ENCODE measurements around the gene RTCA. TPM values are rescaled to one million over a fixed set of nuclear protein-coding genes. Genes with fewer than 3 reads are reported as not detected.

RTCA gene
- total RNA-seq, 2 experiments from 2014 or later, result 67.5 to 68.2 TPM

DNA sequence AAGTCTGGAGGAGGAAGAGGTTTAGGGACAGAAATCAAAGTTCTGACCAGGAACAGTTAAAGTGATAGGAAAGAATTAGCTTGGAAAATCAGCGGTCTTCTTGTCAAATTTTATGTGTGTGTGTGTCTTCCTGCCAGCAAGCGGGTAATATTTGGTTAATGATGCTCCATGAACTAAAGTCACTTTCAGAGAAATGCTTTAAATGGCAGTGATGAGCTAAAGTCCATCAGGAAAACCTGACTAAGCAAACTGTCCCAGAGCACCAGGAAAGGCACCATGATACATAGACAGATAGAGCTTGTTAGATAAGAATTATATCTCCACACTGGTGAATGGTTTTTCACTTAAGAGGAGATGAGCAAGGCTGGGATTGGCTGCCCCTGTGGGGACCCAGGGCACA is 76.3 kb downstream of the RTCA start:
- Mint-ChIP-seq H3K4me3 (no peak overlapping the region), H3K4me1 (no peaks in the 10 kb centered on the region), H3K27ac (no peak overlapping the region), H3K9me3 (no peaks in the 10 kb centered on the region), H3K27me3 (peaks cover 8% of the 10 kb centered on the region), H3K36me3 (ENCODE audit: low read depth) (no peaks in the 10 kb centered on the region)
- CTCF ChIA-PET, result no interaction called here
- POLR2A ChIA-PET, result interaction anchor here (0.9 to 1.3 kb wide), 3 partner anchors 10 to 98 kb away, joined by 3 to 4 read pairs (median 3); partner anchors contain the start of gene CDC14A
- DNase-seq, result no peak

Other genes with a start within 250 kb of the RTCA start
- gene SASS6, start 133.3 kb upstream of the RTCA start, total RNA-seq, result 10 to 100 TPM; 13.2 to 13.3 TPM
- 10 to 100 TPM; 13.9 to 15.4 TPM for gene TRMT13, start 133.1 kb upstream of the RTCA start, total RNA-seq
- gene LRRC39, start 88.0 kb upstream of the RTCA start, total RNA-seq, result under 1 TPM; 0.53 to 0.60 TPM
- 10 to 100 TPM; 12.1 to 12.9 TPM for gene DBT, start 16.4 kb upstream of the RTCA start, total RNA-seq
- gene CDC14A, start 86.3 kb downstream of the RTCA start, total RNA-seq, result 10 to 100 TPM; 41.8 to 44.9 TPM